Measurements from ENCODE around the gene HOOK2. TPM values are rescaled to one million over a fixed set of nuclear protein-coding genes. Genes with fewer than 3 reads are reported as not detected.
A peak's percentile ranks its signal among the peaks of the same experiment; 100 is the strongest.

The HOOK2 gene
- total and polyA plus RNA-seq, 2 of the 8 experiments (the other 6 are each of a cell fraction or from before 2014, with no cell fraction given), result 23.8 to 63.2 TPM

DNA sequence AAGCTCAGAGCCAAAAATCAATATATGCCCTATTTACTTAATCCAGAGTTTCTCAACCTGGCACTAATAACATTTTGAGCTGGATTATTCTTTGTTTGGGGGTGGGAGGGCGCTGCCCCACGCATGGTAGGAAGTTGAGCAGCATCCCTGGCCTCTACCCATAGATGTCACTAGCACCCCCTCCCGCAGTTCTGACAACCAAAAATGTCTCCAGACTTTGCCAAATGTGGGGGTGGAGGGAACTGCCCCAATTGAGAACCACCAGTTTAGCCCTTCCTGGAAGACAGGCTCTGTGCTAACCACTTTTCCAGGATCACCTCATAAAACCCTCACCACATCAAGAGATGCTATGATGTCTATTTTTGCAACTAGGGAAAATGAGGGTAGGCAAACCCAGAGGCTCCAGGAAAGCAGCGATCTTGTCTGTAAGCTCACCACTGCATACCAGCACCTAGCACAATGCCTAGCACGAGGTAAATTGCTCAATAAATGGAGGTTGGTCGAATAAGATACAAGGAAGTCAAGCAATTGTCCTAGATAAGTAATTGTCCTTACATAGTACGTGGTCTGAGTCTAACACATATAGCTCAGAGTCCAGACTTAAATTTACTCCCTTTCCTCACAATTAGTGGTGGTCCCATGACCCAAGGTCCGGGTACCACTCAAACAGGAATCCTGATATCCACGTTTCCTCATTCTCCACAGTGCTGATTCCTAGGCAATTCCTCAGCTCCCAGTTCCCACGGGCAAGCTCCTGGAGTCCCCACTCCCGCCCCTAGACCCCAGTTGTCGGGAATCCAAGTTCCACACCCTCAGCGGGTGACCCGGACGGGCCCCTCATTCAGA is 41.8 kb downstream of the HOOK2 start:
- H3K4me3 ChIP-seq (ENCODE audit: extremely low read depth in 1 of 4, insufficient read depth in 2 of 4, low read depth in 3 of 4, low read length in 4 of 4), result peak overlapping the region; percentile 84 to 93 (median 90)
- peak overlapping the region; percentile 98; the same call in 1 of the 2 replicates for H4K8ac ChIP-seq (ENCODE audit: extremely low read depth, insufficient read depth, low read length)
- no peak overlapping the region for H3K23ac ChIP-seq (ENCODE audit: insufficient read length)
- H3K4ac ChIP-seq (replicated peaks; ENCODE audit: insufficient read length, low read depth, low read length), result no peak overlapping the region
- peaks cover 13% of the 10 kb centered on the region for H3K23me2 ChIP-seq (ENCODE audit: low read depth, low read length)
- H3K79me1 ChIP-seq (ENCODE audit: low read depth, low read length), result peaks cover 9% of the 10 kb centered on the region
- H2BK20ac ChIP-seq (ENCODE audit: low read length), result no peak overlapping the region
- H3K14ac ChIP-seq (ENCODE audit: insufficient read length), result no peak overlapping the region
- CTCF ChIA-PET (ENCODE audit: partially characterized antibody), result interaction anchor here (0.6 to 10.5 kb wide), 22 partner anchors 9 to 197 kb away, joined by 3 to 87 read pairs (median 3); partner anchors contain the start of genes GNG14 and TNPO2
- POLR2A ChIA-PET (ENCODE audit: partially characterized antibody), result interaction anchor here (0.8 to 14.0 kb wide), 19 partner anchors 8 to 69 kb away, joined by 3 to 258 read pairs (median 7); partner anchors contain the start of genes BEST2, DHPS, FBXW9 and JUNB
- peak overlapping the region; percentile 79 to 93 for H3K4me2 ChIP-seq (ENCODE audit: insufficient read depth in 1 of 2, low read depth in 2 of 2, low read length in 2 of 2)
- H3K27ac ChIP-seq (ENCODE audit: low read depth, low read length), result peak overlapping the region; percentile 88; the same call in 1 of the 2 replicates
- H3K9me3 ChIP-seq (ENCODE audit: insufficient read depth in 2 of 2, low read depth in 1 of 2, low read length in 1 of 2), result no peaks in the 10 kb centered on the region
- no peak overlapping the region for H2AFZ ChIP-seq (ENCODE audit: low read length)
- 9% methylated on average over 15 of the region's 15 CpGs; no CpG with 5 or more reads in 1 of the 2 experiments for WGBS, 2 experiments (ENCODE audit: extremely low coverage in 1 of 2, insufficient coverage in 1 of 2, insufficient read length in 1 of 2, insufficient replicate concordance in 2 of 2, low coverage in 1 of 2, low lambda C conversion rate in 2 of 2, missing lambda C conversion rate in 1 of 2)
- peak overlapping the region; percentile 74 to 96 (median 89) for H3K9ac ChIP-seq (replicated peaks in 1 of 4; ENCODE audit: extremely low read depth in 1 of 4, low read depth in 3 of 4, low read length in 3 of 4)
- H3K4me1 ChIP-seq (replicated peaks in 1 of 4; ENCODE audit: control insufficient read depth in 3 of 4, insufficient read depth in 4 of 4, low read length in 3 of 4), result peaks cover 3 to 13% (median 7%) of the 10 kb centered on the region in 4 experiments
- H4K91ac ChIP-seq (replicated peaks; ENCODE audit: insufficient read length, low read length), result no peak overlapping the region
- peaks cover 10 to 25% (median 15%) of the 10 kb centered on the region in 4 experiments for H3K36me3 ChIP-seq (ENCODE audit: control insufficient read depth in 2 of 4, insufficient read depth in 4 of 4, low read length in 3 of 4)
- no peak overlapping the region for H2BK12ac ChIP-seq (ENCODE audit: low read depth, low read length)
- H4K5ac ChIP-seq (ENCODE audit: insufficient read length, low read depth, low read length), result no peak overlapping the region
- peaks cover 12 to 20% of the 10 kb centered on the region in 2 experiments for H4K20me1 ChIP-seq (replicated peaks in 1 of 2; ENCODE audit: control insufficient read depth in 1 of 2, insufficient read depth in 2 of 2, low read length in 2 of 2)
- no peak overlapping the region for H2AK5ac ChIP-seq (ENCODE audit: low read depth, low read length)
- H2BK15ac ChIP-seq (ENCODE audit: low read length), result no peak overlapping the region
- no peak overlapping the region for H2BK120ac ChIP-seq (replicated peaks; ENCODE audit: low read depth, low read length)
- H3K56ac ChIP-seq (replicated peaks; ENCODE audit: insufficient read length, low read depth, low read length), result no peak overlapping the region
- FAIRE-seq (no peak), DNase-seq (ENCODE audit: low read depth in 1 of 2, low spot score in 2 of 2) (no peak)
- H2BK5ac ChIP-seq (ENCODE audit: low read depth, low read length), result no peak overlapping the region
- H3K79me2 ChIP-seq (ENCODE audit: control insufficient read depth in 1 of 2, insufficient read depth in 2 of 2, low read length in 2 of 2), result peaks cover 26 to 50% of the 10 kb centered on the region in 2 experiments
- H3K18ac ChIP-seq (ENCODE audit: extremely low read depth, low read length), result no peak overlapping the region
- H3K27me3 ChIP-seq (replicated peaks in 1 of 4; ENCODE audit: control insufficient read depth in 3 of 4, extremely low read depth in 1 of 4, insufficient read depth in 3 of 4, low read length in 3 of 4), result no peaks in the 10 kb centered on the region
- TF ChIP-seq RNF2 (IDR thresholded peaks at IDR 0.05; ENCODE audit: borderline replicate concordance, low read depth, low read length, missing control alignments, poor library complexity, severe bottlenecking) (no peak), GABPA (IDR thresholded peaks at IDR 0.05; ENCODE audit: borderline replicate concordance, insufficient read depth, low read length) (no peak), JUND (IDR thresholded peaks at IDR 0.05; ENCODE audit: low read length) (no peak), JUN (IDR thresholded peaks at IDR 0.05; ENCODE audit: low read depth, low read length) (no peak), SAP30 (IDR thresholded peaks at IDR 0.05; ENCODE audit: insufficient read depth, insufficient replicate concordance, low read length) (no peak), MAX (IDR thresholded peaks at IDR 0.05) (0 out of 2 replicates have a peak, but pooled peaks have one; percentile 12), RAD21 (IDR thresholded peaks at IDR 0.05 in 1 of 2, conservative IDR thresholded peaks at IDR 0.05 in 1 of 2; ENCODE audit: low read depth in 2 of 2, low read length in 2 of 2) (peak; percentile 12 to 25; a peak in 2 of 4 replicates), RBBP5 (IDR thresholded peaks at IDR 0.05; ENCODE audit: borderline replicate concordance, low read depth, low read length) (no peak), SIN3A (conservative IDR thresholded peaks at IDR 0.05 in 1 of 2, IDR thresholded peaks at IDR 0.05 in 1 of 2; ENCODE audit: low read depth in 1 of 2, low read length in 2 of 2) (peak in 1 of 2 experiments; percentile 38; a peak in 2 of 4 replicates)
